Measurements from ENCODE around the gene PADI1. TPM values are rescaled to one million over a fixed set of nuclear protein-coding genes. Genes with fewer than 3 reads are reported as not detected.
A peak's percentile ranks its signal among the peaks of the same experiment; 100 is the strongest.

Gene PADI1
- total RNA-seq, 2 donors from 2014 or later: not detected

GRCh38 chr1:17248781-17249180, 43.9 kb downstream of the PADI1 start, which contains the start of gene PADI3:
PADI3 (plus strand) TSS chr1:17249098; CDS start chr1:17249138, 40 bp downstream.
- Histone ChIP-seq H3K9me3 (no peaks in the 10 kb centered on the region), H3K27ac (no peak within 1 kb of the TSS), H3K36me3 (replicated peaks in 1 of 2; ENCODE audit: insufficient read depth in 1 of 2, low read depth in 2 of 2) (no peaks in the 10 kb centered on the region), H3K27me3 (no peaks in the 10 kb centered on the region), H3K4me3 (no peak within 1 kb of the TSS), H3K4me1 (no peaks in the 10 kb centered on the region)
- 38 to 65% methylated on average over 4 to 9 of the region's 9 CpGs for WGBS, 2 donors
- no peak for ATAC-seq
- no peak for TF ChIP-seq POLR2A (IDR thresholded peaks at IDR 0.05)
- TF ChIP-seq, protein P1, sequence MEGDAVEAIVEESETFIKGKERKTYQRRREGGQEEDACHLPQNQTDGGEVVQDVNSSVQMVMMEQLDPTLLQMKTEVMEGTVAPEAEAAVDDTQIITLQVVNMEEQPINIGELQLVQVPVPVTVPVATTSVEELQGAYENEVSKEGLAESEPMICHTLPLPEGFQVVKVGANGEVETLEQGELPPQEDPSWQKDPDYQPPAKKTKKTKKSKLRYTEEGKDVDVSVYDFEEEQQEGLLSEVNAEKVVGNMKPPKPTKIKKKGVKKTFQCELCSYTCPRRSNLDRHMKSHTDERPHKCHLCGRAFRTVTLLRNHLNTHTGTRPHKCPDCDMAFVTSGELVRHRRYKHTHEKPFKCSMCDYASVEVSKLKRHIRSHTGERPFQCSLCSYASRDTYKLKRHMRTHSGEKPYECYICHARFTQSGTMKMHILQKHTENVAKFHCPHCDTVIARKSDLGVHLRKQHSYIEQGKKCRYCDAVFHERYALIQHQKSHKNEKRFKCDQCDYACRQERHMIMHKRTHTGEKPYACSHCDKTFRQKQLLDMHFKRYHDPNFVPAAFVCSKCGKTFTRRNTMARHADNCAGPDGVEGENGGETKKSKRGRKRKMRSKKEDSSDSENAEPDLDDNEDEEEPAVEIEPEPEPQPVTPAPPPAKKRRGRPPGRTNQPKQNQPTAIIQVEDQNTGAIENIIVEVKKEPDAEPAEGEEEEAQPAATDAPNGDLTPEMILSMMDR (IDR thresholded peaks at IDR 0.05): no peak
- intact Hi-C loops (cut with DNase I): no loop called here
- DNase-seq: no peak

DNA sequence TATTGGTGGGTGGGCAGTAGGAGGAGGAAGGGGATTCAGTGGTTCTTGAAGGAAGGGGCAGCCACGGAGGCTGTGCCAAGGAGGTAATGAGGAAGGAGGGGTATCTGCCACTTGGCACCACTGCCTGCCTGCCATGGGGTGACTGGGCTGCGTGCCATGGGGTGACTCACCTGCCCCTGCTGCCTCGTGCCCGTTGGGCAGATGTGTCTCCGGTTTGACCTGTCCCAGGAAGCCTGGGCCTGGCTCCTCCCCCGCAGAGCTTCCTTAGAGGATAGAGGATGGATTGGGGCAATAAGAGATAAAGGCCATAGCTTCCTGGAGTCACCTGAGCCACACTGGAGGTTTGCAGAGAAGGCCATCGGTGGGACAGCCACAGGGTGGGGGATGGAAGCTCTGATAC, 45.7 kb downstream of the PADI1 start:
- no peaks in the 10 kb centered on the region for H3K4me1 ChIP-seq
- ATAC-seq (no peak), DNase-seq (peak; percentile 39 to 68 (median 56))
- no peaks in the 10 kb centered on the region for H3K36me3 ChIP-seq (replicated peaks in 1 of 2; ENCODE audit: insufficient read depth in 1 of 2, low read depth in 2 of 2)
- intact Hi-C loops (cut with DNase I): no loop called here
- WGBS, 2 donors: 31 to 33% methylated on average over 7 of the region's 7 CpGs
- no peak overlapping the region for H3K4me3 ChIP-seq
- no peaks in the 10 kb centered on the region for H3K9me3 ChIP-seq
- no peaks in the 10 kb centered on the region for H3K27me3 ChIP-seq
- no peak for TF ChIP-seq POLR2A (IDR thresholded peaks at IDR 0.05)
- TF ChIP-seq, protein P1 (IDR thresholded peaks at IDR 0.05): no peak
- H3K27ac ChIP-seq: no peak overlapping the region

DNA sequence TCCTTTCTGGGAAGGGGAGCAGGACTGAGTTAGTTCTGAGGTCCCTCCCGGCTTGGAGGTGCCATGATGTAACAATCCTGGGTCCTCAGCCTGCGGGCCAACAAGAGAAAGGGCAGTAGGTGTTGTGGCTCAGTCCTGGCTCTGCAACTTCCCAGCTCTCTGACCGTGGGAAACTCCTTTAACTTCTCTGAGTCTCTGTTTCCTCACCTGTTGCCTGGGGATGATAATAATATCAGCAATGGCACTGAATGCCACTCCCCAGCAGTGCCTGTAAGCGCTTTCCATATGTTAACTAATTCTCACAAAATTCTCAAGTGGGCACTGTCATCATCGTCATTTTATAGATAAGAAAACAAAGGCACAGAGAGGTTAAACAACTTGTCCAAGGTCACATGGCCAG, 46.3 kb downstream of the PADI1 start:
- DNase-seq: no peak
- Histone ChIP-seq H3K36me3 (replicated peaks in 1 of 2; ENCODE audit: insufficient read depth in 1 of 2, low read depth in 2 of 2) (no peaks in the 10 kb centered on the region), H3K4me3 (no peak overlapping the region), H3K27me3 (no peaks in the 10 kb centered on the region), H3K9me3 (no peaks in the 10 kb centered on the region), H3K4me1 (no peaks in the 10 kb centered on the region), H3K27ac (no peak overlapping the region)
- ATAC-seq: no peak
- intact Hi-C loops (cut with DNase I): no loop called here
- WGBS, 2 donors: 61 to 70% methylated on average over 5 of the region's 5 CpGs
- TF ChIP-seq, protein P1 (IDR thresholded peaks at IDR 0.05): no peak
- TF ChIP-seq POLR2A (IDR thresholded peaks at IDR 0.05): no peak

DNA sequence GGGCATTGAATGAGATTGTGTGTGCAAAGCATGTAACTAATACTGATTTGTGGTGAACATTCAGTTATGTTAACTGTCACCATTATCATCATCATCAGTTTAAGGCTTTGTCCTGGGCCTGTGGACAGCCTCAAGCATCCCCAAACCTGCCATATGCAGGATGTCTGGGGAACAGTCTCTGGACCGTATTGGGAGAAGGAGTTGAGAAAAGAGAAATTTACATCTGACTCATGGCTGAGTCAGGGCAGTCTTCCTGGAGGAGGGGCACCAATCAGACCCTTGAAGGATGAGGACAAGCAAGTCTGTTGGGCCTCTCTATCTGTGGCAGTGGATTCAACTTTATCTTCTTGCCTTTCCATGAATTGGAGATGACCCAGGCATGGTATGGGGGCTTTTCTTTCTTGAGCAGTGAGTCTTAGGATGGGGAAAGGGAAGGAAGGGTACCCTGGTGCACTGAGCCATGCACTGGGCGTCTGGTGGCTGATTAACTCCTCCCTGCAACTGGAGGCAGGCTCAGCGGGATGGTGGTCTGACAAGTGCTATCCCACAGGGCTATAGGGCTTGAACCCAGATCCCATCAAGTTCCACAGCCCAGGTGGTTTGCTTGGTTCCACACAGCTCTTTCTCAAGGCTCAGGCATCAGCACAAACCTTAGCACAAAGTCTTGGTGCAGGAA, 46.9 kb downstream of the PADI1 start:
- H3K36me3 ChIP-seq (replicated peaks in 1 of 2; ENCODE audit: insufficient read depth in 1 of 2, low read depth in 2 of 2): no peaks in the 10 kb centered on the region
- no peak for TF ChIP-seq POLR2A (IDR thresholded peaks at IDR 0.05)
- TF ChIP-seq, protein P1 (IDR thresholded peaks at IDR 0.05): no peak
- no peaks in the 10 kb centered on the region for H3K4me1 ChIP-seq
- H3K4me3 ChIP-seq: no peak overlapping the region
- intact Hi-C loops (cut with DNase I): no loop called here
- WGBS, 2 donors: 73 to 74% methylated on average over 1 to 3 of the region's 3 CpGs
- no peak overlapping the region for H3K27ac ChIP-seq
- H3K27me3 ChIP-seq: no peaks in the 10 kb centered on the region
- no peak for ATAC-seq
- no peaks in the 10 kb centered on the region for H3K9me3 ChIP-seq
- no peak for DNase-seq

- no peaks in the 10 kb centered on the region for H3K9me3 ChIP-seq
- TF ChIP-seq, protein P1 (IDR thresholded peaks at IDR 0.05): no peak
- TF ChIP-seq POLR2A (IDR thresholded peaks at IDR 0.05): no peak
These were observed 50.4 kb downstream of the PADI1 start for GRCh38 chr1:17255336-17255735.

More at GRCh38 chr1:17255336-17255735, 50.4 kb downstream of the PADI1 start:
- DNase-seq: no peak
- Histone ChIP-seq H3K27ac (no peak overlapping the region), H3K4me1 (no peaks in the 10 kb centered on the region), H3K4me3 (no peak overlapping the region), H3K27me3 (no peaks in the 10 kb centered on the region), H3K36me3 (replicated peaks in 1 of 2; ENCODE audit: insufficient read depth in 1 of 2, low read depth in 2 of 2) (no peaks in the 10 kb centered on the region)
- WGBS, 2 donors: 61 to 80% methylated on average over 1 to 5 of the region's 5 CpGs
- no peak for ATAC-seq
- intact Hi-C loops (cut with DNase I): no loop called here

Measured in body of pancreas (tissue), 4 donors.